Mesenchymal stem cell (in vitro differentiated cells and primary cell): ENCODE data around the gene LCLAT1.

Experiments used
- DNase-seq: peaks from one replicate; pipeline ENCODE4 v3.0.0-alpha.2; 2013
- H2AFZ ChIP-seq: one replicate; pipeline ENCODE4 v1.6.1; 2013; ENCODE audit warnings: low read depth, mild to moderate bottlenecking, control low read depth, inconsistent platforms, low read length, moderate library complexity
- H2AK5ac ChIP-seq: 2 replicates; pipeline ENCODE4 v1.6.1; 2013; ENCODE audit warnings: low read length, moderate library complexity, mild to moderate bottlenecking, inconsistent platforms; ENCODE audit not compliant: severe bottlenecking
- H2BK120ac ChIP-seq: one replicate; pipeline ENCODE4 v1.6.1; 2013; ENCODE audit warnings: low read depth, mild to moderate bottlenecking, inconsistent platforms, low read length, moderate library complexity
- H2BK12ac ChIP-seq, 2 experiments: one replicate each; pipeline ENCODE4 v1.6.1; 2013; ENCODE audit warnings: inconsistent platforms in 2 of 2, low read length in 2 of 2, mild to moderate bottlenecking in 2 of 2, moderate library complexity in 2 of 2, control low read depth in 1 of 2
- H2BK15ac ChIP-seq: one replicate; pipeline ENCODE4 v1.6.1; 2013; ENCODE audit warnings: mild to moderate bottlenecking, low read depth, inconsistent platforms; ENCODE audit not compliant: poor library complexity, severe bottlenecking
- H2BK5ac ChIP-seq: 2 replicates; pipeline ENCODE4 v1.6.1; 2013; ENCODE audit warnings: low read depth, mild to moderate bottlenecking, low read length, control low read depth, inconsistent platforms; ENCODE audit not compliant: poor library complexity, severe bottlenecking
- H3K14ac ChIP-seq, 2 experiments: one replicate each; pipeline ENCODE4 v1.6.1; 2013; ENCODE audit warnings: inconsistent platforms in 2 of 2, low read length in 2 of 2, control low read depth in 1 of 2, mild to moderate bottlenecking in 1 of 2, moderate library complexity in 1 of 2
- H3K18ac ChIP-seq, 2 experiments: one replicate each; pipeline ENCODE4 v1.6.1; 2013; ENCODE audit warnings: inconsistent platforms in 2 of 2, low read length in 2 of 2, control low read depth in 1 of 2, low read depth in 1 of 2, mild to moderate bottlenecking in 1 of 2
- H3K23ac ChIP-seq, 2 experiments: one replicate each; pipeline ENCODE4 v1.6.1; 2013; ENCODE audit warnings: inconsistent platforms in 2 of 2, low read length in 2 of 2, mild to moderate bottlenecking in 2 of 2, moderate library complexity in 2 of 2, control low read depth in 1 of 2
- H3K27ac ChIP-seq: 2 replicates; pipeline ENCODE4 v1.5.1; 2013; ENCODE audit warnings: mild to moderate bottlenecking, moderate library complexity, low read length, control low read depth, inconsistent platforms; ENCODE audit not compliant: poor library complexity, severe bottlenecking
- H3K27me3 ChIP-seq, 2 experiments: 2 replicates each; pipeline versions ENCODE4 v1.6.1 to v1.7.0; 2013; ENCODE audit warnings: low read length in 2 of 2, mild to moderate bottlenecking in 2 of 2, moderate library complexity in 2 of 2, control low read depth in 1 of 2, inconsistent platforms in 1 of 2; ENCODE audit not compliant: control insufficient read depth in 1 of 2, insufficient read depth in 1 of 2
- H3K36me3 ChIP-seq, 2 experiments: 2 replicates each; pipeline versions ENCODE4 v1.6.1 to v1.7.0; 2013; ENCODE audit warnings: low read length in 2 of 2, control low read depth in 1 of 2, inconsistent platforms in 1 of 2, low read depth in 1 of 2, mild to moderate bottlenecking in 1 of 2; ENCODE audit not compliant: insufficient read depth in 2 of 2, control insufficient read depth in 1 of 2
- H3K4ac ChIP-seq, 2 experiments: one replicate each; pipeline ENCODE4 v1.6.1; 2013; ENCODE audit warnings: inconsistent platforms in 2 of 2, low read length in 2 of 2, mild to moderate bottlenecking in 2 of 2, moderate library complexity in 2 of 2, control low read depth in 1 of 2, low read depth in 1 of 2
- H3K4me1 ChIP-seq: 2 replicates; pipeline ENCODE4 v1.6.1; 2013; ENCODE audit warnings: low read depth, low read length, control low read depth; ENCODE audit not compliant: control insufficient read depth, insufficient read depth
- H3K4me2 ChIP-seq: 2 replicates; pipeline ENCODE4 v1.6.1; 2013; ENCODE audit warnings: low read length, mild to moderate bottlenecking, inconsistent platforms; ENCODE audit not compliant: poor library complexity, severe bottlenecking
- H3K4me3 ChIP-seq, 2 experiments: 2 replicates each; pipeline versions ENCODE4 v1.5.1 to v1.7.0; 2013; ENCODE audit warnings: low read length in 2 of 2, mild to moderate bottlenecking in 2 of 2, control low read depth in 1 of 2, low read depth in 1 of 2; ENCODE audit not compliant: insufficient read depth in 1 of 2
- H3K79me1 ChIP-seq: replicated peaks from 2 replicates; pipeline ENCODE4 v1.6.1; 2013; ENCODE audit warnings: mild to moderate bottlenecking, control low read depth, low read length, inconsistent platforms; ENCODE audit not compliant: poor library complexity, severe bottlenecking
- H3K9ac ChIP-seq: 2 replicates; pipeline ENCODE4 v1.7.0; 2013; ENCODE audit warnings: mild to moderate bottlenecking, low read length, moderate library complexity
- H3K9me3 ChIP-seq: 2 replicates; pipeline ENCODE4 v1.7.0; 2013; ENCODE audit warnings: mild to moderate bottlenecking, low read length; ENCODE audit not compliant: control insufficient read depth
- H4K8ac ChIP-seq: one replicate; pipeline ENCODE4 v1.6.1; 2013; ENCODE audit warnings: inconsistent platforms, mild to moderate bottlenecking, low read length, moderate library complexity
- H4K91ac ChIP-seq: one replicate; pipeline ENCODE4 v1.6.1; 2013; ENCODE audit warnings: mild to moderate bottlenecking, low read length, inconsistent platforms
- WGBS: methylation state at CpG from one replicate; pipeline ENCODE4 v1.1.7; 2013; ENCODE audit warnings: mixed read lengths; 5-methylcytosine and 5-hydroxymethylcytosine counted together

Gene LCLAT1

DNA sequence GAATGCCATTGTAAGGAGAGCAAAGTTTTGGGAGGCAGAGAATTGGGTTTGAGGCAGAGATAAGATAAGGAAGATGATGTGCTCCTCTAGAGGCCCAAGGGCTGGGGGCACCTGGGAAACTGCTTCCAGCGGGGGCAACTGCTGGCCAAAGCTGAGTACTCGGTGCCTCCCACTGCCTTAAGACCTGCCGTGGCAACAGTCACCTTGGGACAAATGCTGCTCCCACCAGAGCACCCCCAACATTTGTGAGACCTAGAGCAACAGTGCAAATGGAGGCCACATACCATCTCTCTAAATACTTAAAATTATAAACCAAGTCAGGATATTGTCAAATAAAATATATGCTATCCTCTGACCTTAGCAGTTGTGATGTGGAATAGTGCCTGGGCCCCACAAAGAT, 233.1 kb downstream of the LCLAT1 start:
- Histone ChIP-seq H3K36me3 (no peaks in the 10 kb centered on the region), H3K4me2 (no peak overlapping the region), H3K18ac (no peak overlapping the region), H3K4me3 (no peak overlapping the region), H2BK12ac (no peak overlapping the region), H2AK5ac (no peak overlapping the region), H2AFZ (no peak overlapping the region), H3K79me1 (no peaks in the 10 kb centered on the region), H3K27me3 (peaks cover 0 to 4% of the 10 kb centered on the region in 2 experiments), H2BK15ac (no peak overlapping the region), H4K8ac (no peak overlapping the region), H3K9me3 (no peaks in the 10 kb centered on the region), H3K14ac (no peak overlapping the region), H4K91ac (no peak overlapping the region), H3K4ac (no peak overlapping the region), H3K27ac (no peak overlapping the region), H2BK5ac (no peak overlapping the region), H3K9ac (no peak overlapping the region), H3K23ac (no peak overlapping the region), H2BK120ac (no peak overlapping the region), H3K4me1 (no peaks in the 10 kb centered on the region)
- DNase-seq: no peak
- WGBS: 95% methylated on average over 3 of the region's 3 CpGs

DNA sequence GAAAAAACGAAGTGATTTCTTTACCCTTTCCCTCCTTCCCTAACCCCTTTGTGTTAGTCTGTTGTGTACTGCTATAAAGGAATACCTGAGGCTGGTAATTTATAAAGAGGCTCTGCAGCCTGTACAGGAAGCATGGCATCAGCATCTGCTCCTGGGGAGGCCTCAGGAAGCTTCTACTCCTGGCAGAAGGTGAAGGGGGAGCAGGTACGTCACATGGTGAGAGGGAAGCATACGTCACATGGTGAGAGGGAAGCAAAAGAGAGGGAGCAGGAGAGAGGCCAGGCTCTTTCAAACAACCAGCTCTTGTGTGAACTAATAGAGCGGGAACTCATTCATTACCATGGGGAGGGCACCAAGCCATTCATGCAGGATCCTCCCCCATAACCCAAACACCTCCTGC, 234.0 kb downstream of the LCLAT1 start:
- H3K36me3 ChIP-seq: no peaks in the 10 kb centered on the region
- H3K4me2 ChIP-seq: no peak overlapping the region
- no peak overlapping the region for H3K4me3 ChIP-seq
- no peaks in the 10 kb centered on the region for H3K4me1 ChIP-seq
- no peak for DNase-seq
- H2BK15ac ChIP-seq: no peak overlapping the region
- H3K4ac ChIP-seq: no peak overlapping the region
- H2AK5ac ChIP-seq: no peak overlapping the region
- H2BK5ac ChIP-seq: no peak overlapping the region
- peaks cover 0 to 9% of the 10 kb centered on the region in 2 experiments for H3K27me3 ChIP-seq
- H3K23ac ChIP-seq: no peak overlapping the region
- H3K9ac ChIP-seq: no peak overlapping the region
- H2BK120ac ChIP-seq: no peak overlapping the region
- no peak overlapping the region for H3K18ac ChIP-seq
- no peak overlapping the region for H2BK12ac ChIP-seq
- H2AFZ ChIP-seq: no peak overlapping the region
- H4K8ac ChIP-seq: no peak overlapping the region
- no peaks in the 10 kb centered on the region for H3K79me1 ChIP-seq
- WGBS: 100% methylated on average over 2 of the region's 4 CpGs
- H3K14ac ChIP-seq: no peak overlapping the region
- no peak overlapping the region for H4K91ac ChIP-seq
- no peaks in the 10 kb centered on the region for H3K9me3 ChIP-seq
- no peak overlapping the region for H3K27ac ChIP-seq

DNA sequence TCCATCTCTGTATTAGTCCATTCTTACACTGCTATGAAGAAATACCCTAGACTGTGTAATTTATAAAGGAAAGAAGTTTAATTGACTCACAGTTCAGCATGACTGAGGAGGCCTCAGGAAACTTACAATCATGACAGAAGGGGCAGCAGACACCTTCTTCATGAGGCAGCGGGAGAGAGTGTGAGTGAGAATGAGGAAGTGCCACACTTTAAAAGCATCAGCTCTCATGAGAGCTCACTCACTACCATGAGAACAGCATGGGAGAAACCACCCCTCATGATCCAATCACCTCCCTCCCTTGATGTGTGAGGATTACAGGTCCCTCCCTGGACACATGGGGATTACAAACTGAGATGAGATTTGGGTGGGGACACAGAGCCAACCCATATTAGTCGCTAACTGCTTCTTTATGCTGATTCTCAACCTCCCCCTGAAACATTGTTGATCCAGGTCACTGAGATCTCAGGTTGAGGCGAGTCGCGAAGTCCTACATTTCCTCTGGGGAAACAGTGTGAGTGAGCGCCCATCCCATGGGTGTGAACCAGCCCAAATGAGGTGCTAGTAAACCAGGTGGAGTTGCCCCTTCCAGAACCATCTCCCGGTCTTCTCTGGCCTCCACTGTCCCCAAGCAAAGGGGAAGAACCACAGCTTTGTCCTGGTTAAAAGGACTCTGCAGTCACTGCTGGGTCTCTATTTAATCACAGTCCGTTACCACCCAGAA, 236.3 kb downstream of the LCLAT1 start:
- Histone ChIP-seq H3K4me1 (no peaks in the 10 kb centered on the region), H2BK12ac (no peak overlapping the region), H3K27me3 (peaks cover 0 to 9% of the 10 kb centered on the region in 2 experiments), H3K27ac (no peak overlapping the region), H4K91ac (no peak overlapping the region), H2BK5ac (no peak overlapping the region), H3K36me3 (no peaks in the 10 kb centered on the region), H3K9ac (no peak overlapping the region), H3K4me3 (no peak overlapping the region), H2AFZ (no peak overlapping the region), H4K8ac (no peak overlapping the region), H2BK15ac (no peak overlapping the region), H2AK5ac (no peak overlapping the region), H3K4me2 (no peak overlapping the region), H3K18ac (no peak overlapping the region), H2BK120ac (no peak overlapping the region), H3K79me1 (no peaks in the 10 kb centered on the region), H3K23ac (no peak overlapping the region), H3K4ac (no peak overlapping the region), H3K9me3 (no peaks in the 10 kb centered on the region), H3K14ac (no peak overlapping the region)
- WGBS: 93% methylated on average over 7 of the region's 8 CpGs
- no peak for DNase-seq

DNA sequence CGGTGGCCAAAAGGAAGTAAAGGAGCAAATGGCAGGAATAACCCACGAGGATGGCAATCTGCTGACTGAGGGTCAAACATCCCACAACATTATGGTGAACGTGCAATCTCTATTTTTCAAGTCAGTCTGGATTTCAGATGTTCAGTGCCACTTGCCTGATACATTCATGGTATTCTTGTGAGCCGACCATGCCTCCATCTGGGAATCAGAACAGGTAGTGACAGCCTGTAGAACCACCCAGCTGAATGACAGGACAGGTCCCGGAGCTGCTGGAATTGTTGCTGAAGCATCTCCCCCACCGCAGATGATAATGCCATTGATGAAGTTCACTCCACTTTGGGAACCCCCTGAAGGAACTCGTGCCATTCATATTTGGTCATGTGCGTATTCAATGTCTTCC, 237.0 kb downstream of the LCLAT1 start:
- peaks cover 0 to 9% of the 10 kb centered on the region in 2 experiments for H3K27me3 ChIP-seq
- H3K4ac ChIP-seq: no peak overlapping the region
- no peak overlapping the region for H4K8ac ChIP-seq
- H2BK5ac ChIP-seq: no peak overlapping the region
- no peak overlapping the region for H3K18ac ChIP-seq
- H2BK15ac ChIP-seq: no peak overlapping the region
- no peak overlapping the region for H2AK5ac ChIP-seq
- H2BK12ac ChIP-seq: no peak overlapping the region
- H2AFZ ChIP-seq: no peak overlapping the region
- H3K23ac ChIP-seq: no peak overlapping the region
- H3K4me2 ChIP-seq: no peak overlapping the region
- no peaks in the 10 kb centered on the region for H3K36me3 ChIP-seq
- no peaks in the 10 kb centered on the region for H3K79me1 ChIP-seq
- DNase-seq: no peak
- H2BK120ac ChIP-seq: no peak overlapping the region
- H3K9ac ChIP-seq: no peak overlapping the region
- no peak overlapping the region for H3K27ac ChIP-seq
- no peak overlapping the region for H3K14ac ChIP-seq
- H3K4me1 ChIP-seq: no peaks in the 10 kb centered on the region
- no peaks in the 10 kb centered on the region for H3K9me3 ChIP-seq
- no peak overlapping the region for H4K91ac ChIP-seq
- WGBS: 86% methylated on average over 8 of the region's 8 CpGs
- no peak overlapping the region for H3K4me3 ChIP-seq
